Loucy (cell line): ENCODE data around the gene NUDT3.

ENCODE experiments used
- H2AFZ ChIP-seq: fragments of 200-600 bp; sonication (generic); 2 replicates; pipeline ENCODE4 v1.6.0; 2016; ENCODE audit warnings: antibody characterized with exemption, mild to moderate bottlenecking, low read length, moderate library complexity
- H3F3A ChIP-seq: fragments of 200-600 bp; 2 replicates; pipeline ENCODE4 v1.6.0; 2016; ENCODE audit warnings: antibody characterized with exemption, low read depth, mild to moderate bottlenecking
- H3K27me3 ChIP-seq: fragments of 200-600 bp; sonication (generic); 2 replicates; pipeline ENCODE4 v1.6.1; 2014; ENCODE audit warnings: low read length, mild to moderate bottlenecking; ENCODE audit not compliant: insufficient read depth, poor library complexity, severe bottlenecking
- H3K36me3 ChIP-seq: fragments of 200-600 bp; sonication (generic); 2 replicates; pipeline ENCODE4 v1.6.1; 2016; ENCODE audit warnings: low read length; ENCODE audit not compliant: insufficient read depth
- H3K4me1 ChIP-seq: fragments of 200-600 bp; sonication (generic); 2 replicates; pipeline ENCODE4 v1.5.1; 2014; ENCODE audit warnings: low read length, mild to moderate bottlenecking; ENCODE audit not compliant: insufficient read depth, poor library complexity, severe bottlenecking
- H3K4me2 ChIP-seq: fragments of 200-600 bp; sonication (generic); 2 replicates; pipeline ENCODE4 v1.6.0; 2014; ENCODE audit warnings: antibody characterized with exemption, low read length, low read depth, mild to moderate bottlenecking; ENCODE audit not compliant: poor library complexity, severe bottlenecking
- H3K4me3 ChIP-seq: fragments of 200-600 bp; sonication (generic); 2 replicates; pipeline ENCODE4 v1.5.1; 2014; ENCODE audit warnings: low read length, mild to moderate bottlenecking, mixed read lengths; ENCODE audit not compliant: poor library complexity, severe bottlenecking
- H3K79me2 ChIP-seq: fragments of 200-600 bp; sonication (generic); 2 replicates; pipeline ENCODE4 v1.6.1; 2014; ENCODE audit warnings: low read length; ENCODE audit not compliant: insufficient read depth
- H3K9ac ChIP-seq: fragments of 200-600 bp; sonication (generic); 2 replicates; pipeline ENCODE4 v1.6.0; 2014; ENCODE audit warnings: mild to moderate bottlenecking, low read depth, low read length, moderate library complexity; ENCODE audit not compliant: poor library complexity, severe bottlenecking
- H3K9me2 ChIP-seq: fragments of 200-600 bp; sonication (generic); replicated peaks from 2 replicates; pipeline ENCODE4 v1.6.1; 2016; ENCODE audit warnings: low read depth, low read length, mixed read lengths
- H3K9me3 ChIP-seq: fragments of 200-600 bp; sonication (generic); 2 replicates; pipeline ENCODE4 v1.6.1; 2014; ENCODE audit warnings: mild to moderate bottlenecking, antibody characterized with exemption, low read length, low read depth; ENCODE audit not compliant: insufficient read depth
- H4K20me1 ChIP-seq: fragments of 200-600 bp; sonication (generic); 2 replicates; pipeline ENCODE4 v1.6.0; 2014; ENCODE audit warnings: antibody characterized with exemption, low read length, mild to moderate bottlenecking; ENCODE audit not compliant: insufficient read depth, poor library complexity, severe bottlenecking
- EZH2phosphoT487 ChIP-seq: fragments of 200-600 bp; IDR thresholded peaks from 2 replicates; pipeline ENCODE4 v1.6.1; 2018; ENCODE audit warnings: antibody characterized with exemption, mild to moderate bottlenecking, moderate library complexity, borderline replicate concordance
- TF ChIP-seq, protein P1 (sequence below): fragments of 200-600 bp; sonication (generic); conservative IDR thresholded peaks from 2 replicates; pipeline ENCODE4 v1.5.1; 2014; ENCODE audit warnings: mild to moderate bottlenecking, antibody characterized with exemption, low read length

NUDT3 gene

DNA sequence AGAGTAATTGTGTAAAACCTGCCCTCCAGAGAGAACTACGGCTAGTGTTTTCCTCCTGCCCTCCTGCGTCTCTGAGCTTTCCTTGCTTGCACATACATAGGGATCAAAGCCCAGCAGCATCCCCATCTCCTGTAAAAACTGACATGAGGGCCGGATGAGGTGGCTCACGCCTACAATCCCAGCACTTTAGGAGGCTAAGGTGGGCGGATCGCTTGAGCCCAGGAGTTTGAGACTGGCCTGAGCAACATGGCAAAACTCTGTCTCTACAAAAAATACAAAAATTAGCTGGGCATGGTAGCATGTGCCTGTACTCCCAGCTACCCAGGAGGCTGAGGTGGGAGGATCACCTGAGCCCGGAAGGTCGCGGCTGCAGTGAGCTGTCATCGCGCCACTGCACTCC lies 103.3 kb downstream of the NUDT3 start:
- Histone ChIP-seq H3K9me2 (no peaks in the 10 kb centered on the region), H4K20me1 (no peaks in the 10 kb centered on the region), H3K9ac (peak overlapping the region; percentile 47), H2AFZ (peak overlapping the region; percentile 8; the same call in 1 of the 2 replicates), H3K4me2 (peak overlapping the region; percentile 62), H3K4me1 (peaks cover 32% of the 10 kb centered on the region), H3K36me3 (peaks cover 38% of the 10 kb centered on the region), H3K4me3 (peak overlapping the region; percentile 38), H3K9me3 (no peaks in the 10 kb centered on the region), H3K27me3 (no peaks in the 10 kb centered on the region), H3F3A (no peaks in the 10 kb centered on the region; the same call in 1 of the 2 replicates), H3K79me2 (no peaks in the 10 kb centered on the region)
- no peak for TF ChIP-seq EZH2phosphoT487
- TF ChIP-seq, protein P1, sequence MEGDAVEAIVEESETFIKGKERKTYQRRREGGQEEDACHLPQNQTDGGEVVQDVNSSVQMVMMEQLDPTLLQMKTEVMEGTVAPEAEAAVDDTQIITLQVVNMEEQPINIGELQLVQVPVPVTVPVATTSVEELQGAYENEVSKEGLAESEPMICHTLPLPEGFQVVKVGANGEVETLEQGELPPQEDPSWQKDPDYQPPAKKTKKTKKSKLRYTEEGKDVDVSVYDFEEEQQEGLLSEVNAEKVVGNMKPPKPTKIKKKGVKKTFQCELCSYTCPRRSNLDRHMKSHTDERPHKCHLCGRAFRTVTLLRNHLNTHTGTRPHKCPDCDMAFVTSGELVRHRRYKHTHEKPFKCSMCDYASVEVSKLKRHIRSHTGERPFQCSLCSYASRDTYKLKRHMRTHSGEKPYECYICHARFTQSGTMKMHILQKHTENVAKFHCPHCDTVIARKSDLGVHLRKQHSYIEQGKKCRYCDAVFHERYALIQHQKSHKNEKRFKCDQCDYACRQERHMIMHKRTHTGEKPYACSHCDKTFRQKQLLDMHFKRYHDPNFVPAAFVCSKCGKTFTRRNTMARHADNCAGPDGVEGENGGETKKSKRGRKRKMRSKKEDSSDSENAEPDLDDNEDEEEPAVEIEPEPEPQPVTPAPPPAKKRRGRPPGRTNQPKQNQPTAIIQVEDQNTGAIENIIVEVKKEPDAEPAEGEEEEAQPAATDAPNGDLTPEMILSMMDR = no peak

DNA sequence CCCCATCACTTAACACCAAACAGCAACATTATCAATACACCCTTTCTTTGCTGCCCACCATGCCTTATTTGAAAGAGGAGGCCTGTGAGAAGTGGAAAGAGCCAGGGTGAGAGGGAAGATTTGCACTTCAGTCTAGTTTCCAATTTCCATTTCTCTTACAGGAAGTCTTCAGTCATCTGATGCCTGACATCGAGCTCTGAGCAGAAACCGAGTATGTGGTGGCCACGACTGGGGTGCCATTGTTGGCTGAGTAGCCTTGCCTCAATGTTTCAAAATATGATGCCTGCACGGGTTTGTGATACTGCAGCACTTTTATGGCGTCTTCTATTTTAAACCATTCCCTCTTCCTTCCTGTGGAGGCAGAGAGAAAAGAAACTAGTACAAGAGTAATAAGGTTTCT lies 103.9 kb downstream of the NUDT3 start:
- peaks cover 36% of the 10 kb centered on the region for H3K4me1 ChIP-seq
- H3K36me3 ChIP-seq = peaks cover 33% of the 10 kb centered on the region
- H3F3A ChIP-seq = no peaks in the 10 kb centered on the region; the same call in 1 of the 2 replicates
- no peaks in the 10 kb centered on the region for H3K9me3 ChIP-seq
- peak overlapping the region; percentile 62 for H3K4me2 ChIP-seq
- peak overlapping the region; percentile 38 for H3K4me3 ChIP-seq
- peak overlapping the region; percentile 47 for H3K9ac ChIP-seq
- no peaks in the 10 kb centered on the region for H3K27me3 ChIP-seq
- no peaks in the 10 kb centered on the region for H4K20me1 ChIP-seq
- no peaks in the 10 kb centered on the region for H3K9me2 ChIP-seq
- H2AFZ ChIP-seq = peak overlapping the region; percentile 8; the same call in 1 of the 2 replicates
- TF ChIP-seq, protein P1 = no peak
- no peak for TF ChIP-seq EZH2phosphoT487
- no peaks in the 10 kb centered on the region for H3K79me2 ChIP-seq

DNA sequence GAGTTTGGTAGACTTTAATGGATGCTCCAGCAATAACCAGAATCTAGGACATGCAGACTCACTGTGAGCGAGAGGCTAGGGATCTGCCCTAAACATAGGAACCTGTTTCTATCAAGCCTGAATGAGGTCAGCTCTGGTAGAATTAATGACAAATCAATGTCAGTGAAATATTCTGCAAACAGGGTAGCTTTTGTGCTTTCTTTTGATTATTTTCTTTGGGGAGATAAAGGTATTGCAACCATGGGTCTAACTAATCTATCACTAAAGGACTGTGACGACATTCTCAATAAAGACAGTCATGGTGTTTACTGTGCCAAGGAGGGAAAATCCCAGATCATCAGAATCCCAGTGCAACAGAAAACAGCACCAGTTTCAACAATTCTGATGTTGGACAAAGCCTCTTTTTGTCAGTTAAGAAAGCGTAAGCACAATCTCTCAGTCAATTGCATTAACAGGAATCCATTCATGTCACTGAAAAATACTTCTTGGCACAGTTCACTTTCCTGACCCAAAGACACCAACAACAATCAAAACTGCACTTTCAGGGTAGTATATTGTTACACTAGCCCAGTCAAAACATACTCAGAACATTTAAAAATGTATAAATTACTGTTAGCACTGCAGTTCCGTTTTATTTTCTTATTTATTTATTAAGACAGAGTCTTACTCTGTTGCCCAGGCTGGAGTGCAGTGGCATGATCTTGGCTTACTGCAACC lies 106.9 kb downstream of the NUDT3 start:
- H3K9me2 ChIP-seq = no peaks in the 10 kb centered on the region
- H3K9me3 ChIP-seq = no peaks in the 10 kb centered on the region
- H3K9ac ChIP-seq = no peak overlapping the region
- peaks cover 10% of the 10 kb centered on the region; the same call in 1 of the 2 replicates for H3K36me3 ChIP-seq
- no peaks in the 10 kb centered on the region for H4K20me1 ChIP-seq
- no peaks in the 10 kb centered on the region for H3K27me3 ChIP-seq
- peaks cover 43% of the 10 kb centered on the region for H3K4me1 ChIP-seq
- H3F3A ChIP-seq = no peaks in the 10 kb centered on the region; the same call in 1 of the 2 replicates
- H3K4me3 ChIP-seq = no peak overlapping the region
- TF ChIP-seq, protein P1 = no peak
- TF ChIP-seq EZH2phosphoT487 = no peak
- no peak overlapping the region for H2AFZ ChIP-seq
- H3K4me2 ChIP-seq = peak overlapping the region; percentile 33
- H3K79me2 ChIP-seq = no peaks in the 10 kb centered on the region
